Mucosa of stomach (tissue), 1 donor: ENCODE measurements around the gene ERFL.

Source experiments
- H3K27me3 ChIP-seq: one replicate; pipeline ENCODE4 v1.7.0; 2013; ENCODE audit warnings: mild to moderate bottlenecking, low read length; ENCODE audit not compliant: control insufficient read depth, insufficient read depth
- H3K36me3 ChIP-seq: one replicate; pipeline ENCODE4 v1.7.0; 2013; ENCODE audit warnings: low read length; ENCODE audit not compliant: control insufficient read depth, insufficient read depth
- H3K4me1 ChIP-seq: one replicate; pipeline ENCODE4 v1.7.0; 2013; ENCODE audit warnings: mild to moderate bottlenecking, low read length; ENCODE audit not compliant: control insufficient read depth, insufficient read depth
- H3K4me3 ChIP-seq: one replicate; pipeline ENCODE4 v1.7.0; 2013; ENCODE audit warnings: low read length
- H3K9ac ChIP-seq: one replicate; pipeline ENCODE4 v1.7.0; 2013; ENCODE audit warnings: mild to moderate bottlenecking, low read length, moderate library complexity
- H3K9me3 ChIP-seq: one replicate; pipeline ENCODE4 v1.7.0; 2013; ENCODE audit warnings: mild to moderate bottlenecking, low read length, moderate library complexity; ENCODE audit not compliant: control insufficient read depth
- donor health status: Pancreatic carcinoma.

The ERFL gene

GRCh38 chr19:41958367-41959055 is 30.3 kb upstream of the ERFL start:
- Histone ChIP-seq H3K4me1 (peaks cover 30% of the 10 kb centered on the region), H3K9ac (peak overlapping the region; percentile 92), H3K9me3 (no peaks in the 10 kb centered on the region), H3K36me3 (no peaks in the 10 kb centered on the region), H3K4me3 (peak overlapping the region; percentile 81), H3K27me3 (no peaks in the 10 kb centered on the region)

DNA sequence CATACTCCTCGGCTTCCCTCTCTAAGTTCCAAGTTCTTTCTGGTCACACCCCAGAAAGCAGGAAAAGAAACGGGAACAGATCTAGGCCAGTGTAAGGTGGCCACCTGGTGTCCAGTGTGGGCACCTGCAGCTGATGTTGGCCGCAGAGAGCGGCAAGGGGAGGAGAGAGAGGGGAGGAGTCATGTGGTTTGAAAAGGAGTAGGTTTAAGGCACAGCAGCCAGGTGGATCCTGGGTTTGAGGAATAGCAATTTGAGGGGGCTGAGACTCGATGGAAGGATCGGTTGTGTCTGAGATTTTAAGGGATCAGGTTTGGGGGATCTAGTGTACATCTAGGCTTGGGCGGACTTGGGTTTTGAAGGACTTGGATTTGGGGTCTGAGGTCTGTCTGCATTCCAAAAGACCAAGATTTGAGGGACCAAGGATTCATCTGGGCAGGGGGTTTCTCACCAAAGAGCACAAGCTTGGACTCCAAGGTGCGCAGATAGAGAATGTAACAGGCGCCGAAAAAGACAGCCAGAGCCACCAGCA is 29.7 kb upstream of the ERFL start:
- Histone ChIP-seq H3K9ac (peak overlapping the region; percentile 92), H3K36me3 (no peaks in the 10 kb centered on the region), H3K4me1 (peaks cover 30% of the 10 kb centered on the region), H3K4me3 (peak overlapping the region; percentile 81), H3K27me3 (no peaks in the 10 kb centered on the region), H3K9me3 (no peaks in the 10 kb centered on the region)

DNA sequence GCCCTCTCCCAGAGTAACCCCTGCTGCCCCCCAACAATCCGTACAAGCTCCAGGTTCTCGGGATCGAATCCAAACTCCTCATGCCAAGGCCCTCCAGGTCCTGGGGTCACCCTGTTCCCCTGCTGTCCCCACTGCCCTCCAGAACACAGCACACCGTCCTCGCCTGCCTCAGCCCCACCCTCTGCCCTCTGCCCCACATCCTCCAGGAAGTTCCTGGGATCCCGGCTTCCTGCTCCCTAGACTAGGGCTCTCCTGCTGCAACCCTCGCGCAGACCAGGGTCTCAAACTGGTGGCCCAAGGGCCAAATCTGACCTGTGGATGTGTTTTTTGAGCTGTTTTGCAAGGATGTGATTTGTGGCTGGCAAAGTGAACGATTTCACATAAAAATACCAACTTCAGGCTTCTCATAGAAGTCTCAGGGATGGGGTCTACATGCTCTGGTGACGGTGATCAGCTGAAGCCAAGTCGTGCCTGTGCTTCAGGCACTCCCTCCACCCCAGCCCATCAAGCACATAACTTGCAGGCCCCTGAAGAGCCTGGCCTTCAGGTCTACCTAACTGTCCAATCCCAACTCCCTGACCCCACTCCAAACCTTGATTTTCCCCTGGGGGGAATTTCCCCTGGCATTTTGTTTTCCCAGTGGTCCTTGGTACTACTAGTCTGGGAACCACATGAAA is 29.1 kb upstream of the ERFL start:
- peak overlapping the region; percentile 81 for H3K4me3 ChIP-seq
- peaks cover 30% of the 10 kb centered on the region for H3K4me1 ChIP-seq
- H3K27me3 ChIP-seq = no peaks in the 10 kb centered on the region
- H3K9ac ChIP-seq = peak overlapping the region; percentile 11
- no peaks in the 10 kb centered on the region for H3K9me3 ChIP-seq
- H3K36me3 ChIP-seq = no peaks in the 10 kb centered on the region

GRCh38 chr19:41956621-41957020 is 28.4 kb upstream of the ERFL start:
- Histone ChIP-seq H3K4me3 (no peak overlapping the region), H3K9ac (no peak overlapping the region), H3K27me3 (no peaks in the 10 kb centered on the region)

GRCh38 chr19:41955521-41955920 is 27.3 kb upstream of the ERFL start:
- no peaks in the 10 kb centered on the region for H3K27me3 ChIP-seq
- H3K9ac ChIP-seq = no peak overlapping the region
- H3K4me1 ChIP-seq = peaks cover 35% of the 10 kb centered on the region
- H3K4me3 ChIP-seq = no peak overlapping the region
- no peaks in the 10 kb centered on the region for H3K36me3 ChIP-seq
- no peaks in the 10 kb centered on the region for H3K9me3 ChIP-seq

More at GRCh38 chr19:41956621-41957020, 28.4 kb upstream of the ERFL start:
- H3K9me3 ChIP-seq = no peaks in the 10 kb centered on the region
- H3K36me3 ChIP-seq = no peaks in the 10 kb centered on the region
- peaks cover 32% of the 10 kb centered on the region for H3K4me1 ChIP-seq

- Histone ChIP-seq H3K9ac (no peak overlapping the region), H3K4me3 (no peak overlapping the region), H3K4me1 (peaks cover 18% of the 10 kb centered on the region), H3K27me3 (no peaks in the 10 kb centered on the region), H3K36me3 (no peaks in the 10 kb centered on the region), H3K9me3 (no peaks in the 10 kb centered on the region)
Measured at GRCh38 chr19:41951686-41952172, 23.5 kb upstream of the ERFL start.

DNA sequence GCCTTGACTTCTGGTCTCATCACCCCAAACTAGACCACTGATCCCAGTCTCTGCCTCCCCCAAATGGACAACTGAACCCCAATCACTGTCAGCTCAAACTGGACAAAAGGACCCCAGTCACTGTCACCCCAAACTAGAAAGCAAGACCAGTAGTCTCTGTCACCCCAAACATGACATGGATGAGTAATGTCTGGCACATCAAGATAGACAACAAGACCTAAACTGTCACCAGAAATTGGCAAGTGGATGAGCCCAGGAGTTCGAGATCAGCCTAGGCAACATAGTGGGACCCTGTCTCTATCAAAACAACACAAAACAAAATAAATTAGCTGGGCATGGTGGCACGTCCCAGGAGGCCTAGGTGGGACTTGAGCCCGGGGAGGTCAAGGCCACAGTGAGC is 18.8 kb upstream of the ERFL start:
- Histone ChIP-seq H3K9me3 (no peaks in the 10 kb centered on the region), H3K9ac (no peak overlapping the region), H3K36me3 (no peaks in the 10 kb centered on the region), H3K27me3 (no peaks in the 10 kb centered on the region), H3K4me3 (no peak overlapping the region), H3K4me1 (peaks cover 5% of the 10 kb centered on the region)

DNA sequence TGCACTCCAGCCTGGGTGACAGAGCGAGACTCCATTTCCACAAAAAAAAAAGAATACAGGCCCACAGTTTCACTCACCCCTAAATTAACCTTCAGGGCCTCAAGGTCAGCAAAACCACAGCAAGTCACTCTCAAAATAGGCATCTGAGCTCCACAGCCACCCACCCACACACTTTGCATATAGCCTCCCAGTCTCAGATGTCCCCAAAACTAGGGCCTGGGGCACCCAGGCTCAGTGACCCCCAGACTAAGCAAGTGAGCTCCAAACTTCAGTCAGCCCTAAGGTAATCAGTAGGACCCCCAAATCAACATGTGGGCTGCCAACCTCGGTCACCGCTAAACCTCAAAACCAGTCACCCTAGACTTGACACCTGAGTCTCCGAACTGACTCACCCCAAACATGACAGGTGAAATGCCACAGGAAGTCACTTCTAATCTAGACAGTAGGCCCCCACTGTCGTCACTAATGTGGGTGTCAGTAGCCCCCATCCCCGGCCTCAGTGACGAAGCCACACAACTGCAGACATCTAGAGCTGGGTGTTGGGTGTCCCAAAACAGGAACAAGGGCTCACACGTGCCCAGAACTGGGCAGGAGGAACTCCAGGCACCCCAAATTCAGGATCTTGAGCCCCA is 17.0 kb upstream of the ERFL start:
- no peaks in the 10 kb centered on the region for H3K4me1 ChIP-seq
- no peaks in the 10 kb centered on the region for H3K9me3 ChIP-seq
- no peaks in the 10 kb centered on the region for H3K36me3 ChIP-seq
- no peak overlapping the region for H3K4me3 ChIP-seq
- H3K27me3 ChIP-seq = peaks cover 13% of the 10 kb centered on the region
- no peak overlapping the region for H3K9ac ChIP-seq

DNA sequence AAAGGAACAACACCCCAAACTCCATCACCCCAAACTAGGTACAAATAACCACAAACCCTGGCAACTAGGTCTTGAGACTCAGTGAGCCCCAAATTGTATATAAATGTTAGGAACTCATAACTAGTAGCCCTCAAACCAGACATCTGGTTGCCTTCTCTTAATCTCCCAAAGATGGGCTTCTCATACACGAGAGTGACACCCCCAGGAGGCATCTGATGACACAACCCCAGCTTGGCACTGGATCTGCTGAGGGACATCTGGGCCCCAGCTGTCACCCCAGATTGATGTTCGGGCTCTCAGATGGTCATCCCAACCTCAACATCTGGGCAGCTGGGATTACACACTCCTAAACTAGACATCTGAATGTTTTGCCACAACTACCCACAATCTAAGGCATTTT is 16.1 kb upstream of the ERFL start:
- H3K4me1 ChIP-seq = no peaks in the 10 kb centered on the region
- H3K9me3 ChIP-seq = no peaks in the 10 kb centered on the region
- no peaks in the 10 kb centered on the region for H3K36me3 ChIP-seq
- H3K4me3 ChIP-seq = no peak overlapping the region
- no peak overlapping the region for H3K9ac ChIP-seq
- H3K27me3 ChIP-seq = peaks cover 19% of the 10 kb centered on the region

DNA sequence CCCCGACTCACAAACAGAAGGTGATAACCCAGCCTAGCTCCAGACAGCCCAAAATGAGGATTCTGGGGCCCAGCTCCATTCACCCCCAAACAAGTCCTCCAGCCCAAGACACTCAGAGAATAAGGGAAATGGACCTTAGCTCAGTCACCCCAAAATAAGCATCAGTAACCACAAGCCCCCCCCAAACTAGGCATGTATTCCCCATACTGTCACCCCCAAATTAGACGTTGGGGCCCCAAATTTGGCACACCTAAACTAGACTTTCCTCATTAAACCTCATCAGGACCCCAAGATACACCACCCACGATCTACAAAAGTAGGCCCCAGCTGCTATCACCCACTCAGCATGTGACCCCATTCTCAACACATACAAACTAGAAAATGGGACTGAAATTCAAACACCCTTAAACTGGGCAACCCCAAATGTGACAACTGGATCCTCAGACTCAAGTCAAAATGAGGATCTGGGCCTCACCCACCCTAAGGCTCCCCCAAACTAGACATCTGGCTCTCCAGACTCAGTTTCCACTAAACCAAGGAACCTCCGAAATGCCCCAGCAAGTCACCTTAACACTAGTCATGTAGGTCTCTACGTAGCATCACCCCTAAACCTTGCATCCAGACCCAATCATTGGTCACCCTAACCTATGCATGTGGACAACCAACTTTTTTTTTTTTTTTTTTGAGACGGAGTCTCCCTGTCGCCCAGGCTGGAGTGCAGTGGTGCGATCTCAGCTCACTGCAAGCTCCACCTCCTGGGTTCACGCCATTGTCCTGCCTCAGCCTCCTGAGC is 13.4 kb upstream of the ERFL start:
- H3K4me1 ChIP-seq = no peaks in the 10 kb centered on the region
- no peaks in the 10 kb centered on the region for H3K36me3 ChIP-seq
- H3K27me3 ChIP-seq = peaks cover 30% of the 10 kb centered on the region
- no peak overlapping the region for H3K9ac ChIP-seq
- H3K4me3 ChIP-seq = no peak overlapping the region
- no peaks in the 10 kb centered on the region for H3K9me3 ChIP-seq

GRCh38 chr19:41940731-41941409 is 12.6 kb upstream of the ERFL start:
- Histone ChIP-seq H3K27me3 (peaks cover 37% of the 10 kb centered on the region), H3K36me3 (no peaks in the 10 kb centered on the region), H3K4me3 (no peak overlapping the region), H3K9me3 (no peaks in the 10 kb centered on the region), H3K4me1 (peaks cover 7% of the 10 kb centered on the region), H3K9ac (peak overlapping the region; percentile 70)
